HepG2 (cell line): ENCODE data around the gene TREML4. TPM values are rescaled to one million over a fixed set of nuclear protein-coding genes. Genes with fewer than 3 reads are reported as not detected.

Experiments
- ARID5B ChIP-seq: IDR thresholded peaks from 2 replicates; pipeline ENCODE4 v1.4.0; 2020; ENCODE audit warnings: mild to moderate bottlenecking, missing genetic modification reagents
- ATF7-NPFF ChIP-seq: sonication (generic); formaldehyde crosslinking; IDR thresholded peaks from 2 replicates; pipeline ENCODE4 v1.8.1; 2023; ENCODE audit warnings: mild to moderate bottlenecking, low read depth, missing genetic modification reagents, moderate library complexity
- CBX1 ChIP-seq: IDR thresholded peaks from one replicate; pipeline ENCODE4 v1.6.1; 2016; ENCODE audit warnings: antibody characterized with exemption, low read depth
- FOSL2 ChIP-seq: sonication (generic); formaldehyde crosslinking; IDR thresholded peaks from 2 replicates; pipeline ENCODE4 v1.4.0; 2020; ENCODE audit warnings: missing genetic modification reagents
- JARID2 ChIP-seq: sonication (generic); formaldehyde crosslinking; IDR thresholded peaks from 2 replicates; pipeline ENCODE4 v1.8.1; 2023; ENCODE audit warnings: missing genetic modification reagents, inconsistent platforms; ENCODE audit not compliant: insufficient replicate concordance
- JUN ChIP-seq: sonication (generic); formaldehyde crosslinking; IDR thresholded peaks from 2 replicates; pipeline ENCODE4 v1.4.0; 2020; ENCODE audit warnings: mild to moderate bottlenecking, missing genetic modification reagents
- KMT2B ChIP-seq: IDR thresholded peaks from 2 replicates; pipeline ENCODE4 v1.6.1; 2016; ENCODE audit warnings: missing genetic modification reagents, missing compliant biosample characterization
- NR2F1 ChIP-seq, 2 experiments: fragments of 450-650 bp in 1 of 2; formaldehyde crosslinking in 1 of 2; IDR thresholded peaks; 2 replicates each; pipeline versions ENCODE4 v1.5.0 to v1.6.1; 2016 to 2020; ENCODE audit warnings: mild to moderate bottlenecking in 1 of 2, missing compliant biosample characterization in 1 of 2, missing genetic modification reagents in 1 of 2, moderate library complexity in 1 of 2
- PAXIP1 ChIP-seq: sonication (generic); formaldehyde crosslinking; conservative IDR thresholded peaks from 2 replicates; pipeline ENCODE4 v1.4.0; 2020; ENCODE audit warnings: mild to moderate bottlenecking, missing genetic modification reagents, moderate library complexity
- RARA ChIP-seq: IDR thresholded peaks from 2 replicates; pipeline ENCODE4 v1.6.1; 2016; ENCODE audit warnings: missing genetic modification reagents, missing compliant biosample characterization
- RBFOX2 ChIP-seq: fragments of 200-400 bp; formaldehyde crosslinking; IDR thresholded peaks from 2 replicates; pipeline ENCODE4 v1.6.1; 2017; ENCODE audit warnings: low read depth, mild to moderate bottlenecking, low read length
- SAP130 ChIP-seq: IDR thresholded peaks from 2 replicates; pipeline ENCODE4 v1.6.1; 2016; ENCODE audit warnings: low read depth
- TCF7 ChIP-seq: sonication (generic); IDR thresholded peaks from 2 replicates; pipeline ENCODE4 v1.6.1; 2016; ENCODE audit warnings: antibody characterized with exemption, low read depth
- ZEB1 ChIP-seq: IDR thresholded peaks from 2 replicates; pipeline ENCODE4 v1.6.1; 2012; ENCODE audit warnings: mild to moderate bottlenecking, low read depth, inconsistent platforms; ENCODE audit not compliant: insufficient replicate concordance
- ZFP36 ChIP-seq: fragments of 150-350 bp; IDR thresholded peaks from 2 replicates; pipeline ENCODE4 v1.6.1; 2018; ENCODE audit warnings: borderline replicate concordance, low read length, low read depth; ENCODE audit not compliant: partially characterized antibody
- ZNF260 ChIP-seq: sonication (generic); formaldehyde crosslinking; IDR thresholded peaks from 2 replicates; pipeline ENCODE4 v1.4.0; 2020; ENCODE audit warnings: missing genetic modification reagents, low read depth, mild to moderate bottlenecking, borderline replicate concordance
- ZNF354B ChIP-seq: sonication (generic); formaldehyde crosslinking; IDR thresholded peaks from 2 replicates; pipeline ENCODE4 v1.8.0; 2022; ENCODE audit warnings: mild to moderate bottlenecking, missing genetic modification reagents
- ZNF362 ChIP-seq: sonication (generic); formaldehyde crosslinking; IDR thresholded peaks from 2 replicates; pipeline ENCODE4 v1.4.0; 2020; ENCODE audit warnings: missing genetic modification reagents, mild to moderate bottlenecking, borderline replicate concordance
- ZNF674 ChIP-seq: sonication (generic); formaldehyde crosslinking; IDR thresholded peaks from 2 replicates; pipeline ENCODE4 v1.5.0; 2020; ENCODE audit warnings: low read depth, mild to moderate bottlenecking, missing genetic modification reagents
- ZNF766 ChIP-seq: sonication (generic); formaldehyde crosslinking; IDR thresholded peaks from 2 replicates; pipeline ENCODE4 v1.5.0; 2020; ENCODE audit warnings: missing genetic modification reagents, borderline replicate concordance
- polyA plus RNA-seq, 8 experiments: library from polyadenylated mRNA; depleted of rRNA in 3 of 8; stranded (reverse) in 7 of 8; unstranded in 1 of 8; fragments of >200 nt; fragmentation: Illumina TruSeq in 4 of 8; extraction: Trizol in 4 of 8; gene quantifications; 2 replicates each; pipeline versions ENCODE4 v1.2.1 to v1.2.3, GENCODE V29; 2011 to 2016; ENCODE audit warnings: low read depth in 4 of 8, missing spikeins in 1 of 8, mixed read lengths in 1 of 8; ENCODE audit not compliant: insufficient read depth in 1 of 8
- total RNA-seq, 5 experiments: library from RNA; depleted of rRNA; stranded (reverse); fragments of >200 nt; fragmentation: Illumina TruSeq; extraction: Trizol; gene quantifications; 2 replicates each; pipeline ENCODE4 v1.2.3, GENCODE V29; 2016; ENCODE audit warnings: low read depth in 1 of 5

The TREML4 gene
- total and polyA plus RNA-seq, 2 of the 13 experiments (the other 11 are each of a cell fraction or from before 2014, with no cell fraction given), result not detected

GRCh38 chr6:41214559-41215238, 13.4 kb upstream of the TREML4 start (continued):
- no peak for TF ChIP-seq ZFP36
- 0 out of 2 replicates have a peak, but pooled peaks have one; percentile 43 for TF ChIP-seq PAXIP1 (CRISPR knock-in tag)
- peak; percentile 73 for TF ChIP-seq ZEB1
- TF ChIP-seq KMT2B (CRISPR knock-in tag), result no peak
- peak; percentile 54; the same call in 1 of the 2 replicates for TF ChIP-seq RARA
- 0 out of 2 replicates have a peak, but pooled peaks have one; percentile 19 for TF ChIP-seq ARID5B (CRISPR knock-in tag)
- peak in 1 of 2 experiments; percentile 51; a peak in 1 of 4 replicates for TF ChIP-seq NR2F1 (CRISPR knock-in tag; IDR thresholded peaks at IDR 0.05)
- no peak for TF ChIP-seq RBFOX2
- no peak for TF ChIP-seq ZNF674 (CRISPR knock-in tag)
- TF ChIP-seq CBX1, result no peak
- no peak for TF ChIP-seq JARID2 (CRISPR knock-in tag)
- TF ChIP-seq TCF7, result peak; percentile 27; the same call in 1 of the 2 replicates
- TF ChIP-seq ATF7-NPFF (CRISPR knock-in tag), result no peak
- TF ChIP-seq ZNF260 (CRISPR knock-in tag), result no peak
- TF ChIP-seq FOSL2 (CRISPR knock-in tag), result peak; percentile 90
- TF ChIP-seq ZNF354B (CRISPR knock-in tag), result no peak
- no peak for TF ChIP-seq ZNF362 (CRISPR knock-in tag)
- 0 out of 2 replicates have a peak, but pooled peaks have one; percentile 21 for TF ChIP-seq SAP130 (CRISPR knock-in tag)
- 0 out of 2 replicates have a peak, but pooled peaks have one; percentile 41 for TF ChIP-seq JUN (CRISPR knock-in tag)
- TF ChIP-seq ZNF766, result no peak
